Esophagus muscularis mucosa (tissue), 4 donors: Measurements from ENCODE around the gene MLST8.

Experiments used
- EP300 ChIP-seq: sonication (generic); formaldehyde crosslinking; IDR thresholded peaks from one replicate; pipeline ENCODE4 v1.6.1; 2017; ENCODE audit warnings: antibody characterized with exemption
- POLR2A ChIP-seq: fragments of 450-650 bp; IDR thresholded peaks from one replicate; pipeline ENCODE4 v1.6.1; 2017; ENCODE audit warnings: antibody characterized with exemption, moderate library complexity, mild to moderate bottlenecking, low read depth
- POLR2AphosphoS5 ChIP-seq, 2 donors: sonication (generic); formaldehyde crosslinking; IDR thresholded peaks; one replicate each; pipeline ENCODE4 v1.6.1; 2017; ENCODE audit warnings: antibody characterized with exemption in 2 of 2
- TF ChIP-seq, protein P1 (sequence below), 3 experiments: fragments of 200-600 bp in 2 of 3; fragments of 450-650 bp in 1 of 3; sonication (generic) in 2 of 3; IDR thresholded peaks; one replicate each; pipeline ENCODE4 v1.5.1; 2017 to 2019; ENCODE audit warnings: antibody characterized with exemption in 3 of 3, mild to moderate bottlenecking in 2 of 3, moderate library complexity in 1 of 3

GRCh38 chr16:2162676-2163118 is 42.6 kb upstream of the MLST8 start:
- no peak for TF ChIP-seq POLR2A
- TF ChIP-seq, protein P1, sequence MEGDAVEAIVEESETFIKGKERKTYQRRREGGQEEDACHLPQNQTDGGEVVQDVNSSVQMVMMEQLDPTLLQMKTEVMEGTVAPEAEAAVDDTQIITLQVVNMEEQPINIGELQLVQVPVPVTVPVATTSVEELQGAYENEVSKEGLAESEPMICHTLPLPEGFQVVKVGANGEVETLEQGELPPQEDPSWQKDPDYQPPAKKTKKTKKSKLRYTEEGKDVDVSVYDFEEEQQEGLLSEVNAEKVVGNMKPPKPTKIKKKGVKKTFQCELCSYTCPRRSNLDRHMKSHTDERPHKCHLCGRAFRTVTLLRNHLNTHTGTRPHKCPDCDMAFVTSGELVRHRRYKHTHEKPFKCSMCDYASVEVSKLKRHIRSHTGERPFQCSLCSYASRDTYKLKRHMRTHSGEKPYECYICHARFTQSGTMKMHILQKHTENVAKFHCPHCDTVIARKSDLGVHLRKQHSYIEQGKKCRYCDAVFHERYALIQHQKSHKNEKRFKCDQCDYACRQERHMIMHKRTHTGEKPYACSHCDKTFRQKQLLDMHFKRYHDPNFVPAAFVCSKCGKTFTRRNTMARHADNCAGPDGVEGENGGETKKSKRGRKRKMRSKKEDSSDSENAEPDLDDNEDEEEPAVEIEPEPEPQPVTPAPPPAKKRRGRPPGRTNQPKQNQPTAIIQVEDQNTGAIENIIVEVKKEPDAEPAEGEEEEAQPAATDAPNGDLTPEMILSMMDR (IDR thresholded peaks at IDR 0.05), result no peak
- TF ChIP-seq EP300, result no peak
- TF ChIP-seq POLR2AphosphoS5 (IDR thresholded peaks at IDR 0.05), result no peak
